ENCODE results near the gene EEF2KMT. TPM values are rescaled to one million over a fixed set of nuclear protein-coding genes. Genes with fewer than 3 reads are reported as not detected.
A peak's percentile ranks its signal among the peaks of the same experiment; 100 is the strongest.

The EEF2KMT gene
- total and polyA plus RNA-seq, 10 donors: 4.5 to 11.7 (median 7.4) TPM

DNA sequence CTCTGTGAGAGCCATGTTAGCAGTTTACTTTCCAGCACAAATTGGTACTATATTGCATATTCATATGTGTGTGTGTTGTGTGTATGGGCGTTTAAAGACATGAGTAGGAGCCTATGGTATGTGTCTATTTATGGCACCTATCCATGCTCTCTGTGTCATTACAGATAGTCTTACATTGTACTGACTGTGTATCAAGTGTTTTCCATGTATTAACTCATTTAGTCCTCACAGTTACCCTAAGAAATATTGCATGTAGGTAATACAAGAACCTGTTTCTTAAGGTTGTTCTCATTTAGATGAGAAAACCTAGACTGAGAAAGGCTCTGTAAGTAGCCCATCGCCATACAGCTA, 24.3 kb downstream of the EEF2KMT start:
- no peak for DNase-seq
- no peak for TF ChIP-seq POLR2A (IDR thresholded peaks at IDR 0.05)
- TF ChIP-seq, protein P1, sequence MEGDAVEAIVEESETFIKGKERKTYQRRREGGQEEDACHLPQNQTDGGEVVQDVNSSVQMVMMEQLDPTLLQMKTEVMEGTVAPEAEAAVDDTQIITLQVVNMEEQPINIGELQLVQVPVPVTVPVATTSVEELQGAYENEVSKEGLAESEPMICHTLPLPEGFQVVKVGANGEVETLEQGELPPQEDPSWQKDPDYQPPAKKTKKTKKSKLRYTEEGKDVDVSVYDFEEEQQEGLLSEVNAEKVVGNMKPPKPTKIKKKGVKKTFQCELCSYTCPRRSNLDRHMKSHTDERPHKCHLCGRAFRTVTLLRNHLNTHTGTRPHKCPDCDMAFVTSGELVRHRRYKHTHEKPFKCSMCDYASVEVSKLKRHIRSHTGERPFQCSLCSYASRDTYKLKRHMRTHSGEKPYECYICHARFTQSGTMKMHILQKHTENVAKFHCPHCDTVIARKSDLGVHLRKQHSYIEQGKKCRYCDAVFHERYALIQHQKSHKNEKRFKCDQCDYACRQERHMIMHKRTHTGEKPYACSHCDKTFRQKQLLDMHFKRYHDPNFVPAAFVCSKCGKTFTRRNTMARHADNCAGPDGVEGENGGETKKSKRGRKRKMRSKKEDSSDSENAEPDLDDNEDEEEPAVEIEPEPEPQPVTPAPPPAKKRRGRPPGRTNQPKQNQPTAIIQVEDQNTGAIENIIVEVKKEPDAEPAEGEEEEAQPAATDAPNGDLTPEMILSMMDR (IDR thresholded peaks at IDR 0.05 in 8 of 11, conservative IDR thresholded peaks at IDR 0.05 in 3 of 11): no peak
- TF ChIP-seq POLR2AphosphoS5 (IDR thresholded peaks at IDR 0.05): no peak
- peaks cover 0 to 52% (median 34%) of the 10 kb centered on the region in 6 donors for H3K36me3 ChIP-seq
- no peak overlapping the region for H3K27ac ChIP-seq
- peaks cover 11 to 38% (median 19%) of the 10 kb centered on the region in 6 donors for H3K4me1 ChIP-seq
- H3K4me3 ChIP-seq: no peak overlapping the region
- intact Hi-C loops (cut with DNase I; ENCODE audit: low total_unique reads): no loop called here
- H3K9me3 ChIP-seq: no peaks in the 10 kb centered on the region
- WGBS, 5 donors: 87 to 96% (median 93%) methylated on average over 2 of the region's 2 CpGs
- H3K27me3 ChIP-seq (replicated peaks in 1 of 7): no peaks in the 10 kb centered on the region

- H3K4me3 ChIP-seq: peak overlapping the region; percentile 75 to 89 (median 85)
- H3K27ac ChIP-seq: peak overlapping the region; percentile 76 to 92 (median 85)
- DNase-seq: peak; percentile 43
- H3K4me1 ChIP-seq: peaks cover 11 to 38% (median 19%) of the 10 kb centered on the region in 6 donors
- H3K36me3 ChIP-seq: peaks cover 0 to 46% (median 29%) of the 10 kb centered on the region in 6 donors
- no peaks in the 10 kb centered on the region for H3K9me3 ChIP-seq
- WGBS, 5 donors: 66 to 71% (median 67%) methylated on average over 12 of the region's 12 CpGs
- intact Hi-C loops (cut with DNase I; ENCODE audit: low total_unique reads): no loop called here
- TF ChIP-seq POLR2A (IDR thresholded peaks at IDR 0.05) (no peak), POLR2AphosphoS5 (IDR thresholded peaks at IDR 0.05) (no peak)
- TF ChIP-seq, protein P1 (IDR thresholded peaks at IDR 0.05 in 8 of 11, conservative IDR thresholded peaks at IDR 0.05 in 3 of 11): no peak
- no peaks in the 10 kb centered on the region for H3K27me3 ChIP-seq (replicated peaks in 1 of 7)
These were observed 25.0 kb downstream of the EEF2KMT start for GRCh38 chr16:5072334-5073278.

- TF ChIP-seq, protein P1 (IDR thresholded peaks at IDR 0.05 in 8 of 11, conservative IDR thresholded peaks at IDR 0.05 in 3 of 11): no peak
- TF ChIP-seq POLR2A (IDR thresholded peaks at IDR 0.05): peak in 1 of 3 donors; percentile 84
- peak; percentile 98 to 99 (median 99) for TF ChIP-seq POLR2AphosphoS5 (IDR thresholded peaks at IDR 0.05)
- 0 to 1% (median 0%) methylated on average over 32 to 53 of the region's 53 CpGs for WGBS, 5 donors
- Histone ChIP-seq H3K4me3 (peak within 1 kb of the TSS; percentile 75 to 89 (median 85)), H3K4me1 (peaks cover 11 to 38% (median 19%) of the 10 kb centered on the region in 6 donors), H3K27me3 (replicated peaks in 1 of 7) (no peaks in the 10 kb centered on the region), H3K36me3 (peaks cover 0 to 38% (median 22%) of the 10 kb centered on the region in 6 donors), H3K27ac (peak within 1 kb of the TSS; percentile 76 to 92 (median 85)), H3K9me3 (no peaks in the 10 kb centered on the region)
- DNase-seq: peak; percentile 98
- intact Hi-C loops (cut with DNase I; ENCODE audit: low total_unique reads): no loop called here
These were observed 25.8 kb downstream of the EEF2KMT start, which contains the start of gene ALG1 for GRCh38 chr16:5071681-5072333. Gene ALG1, plus strand, starts transcription at chr16:5071843. Its CDS starts 7 bp downstream, at chr16:5071850.
